ENCODE results near the gene COX6A1.

The COX6A1 gene

DNA sequence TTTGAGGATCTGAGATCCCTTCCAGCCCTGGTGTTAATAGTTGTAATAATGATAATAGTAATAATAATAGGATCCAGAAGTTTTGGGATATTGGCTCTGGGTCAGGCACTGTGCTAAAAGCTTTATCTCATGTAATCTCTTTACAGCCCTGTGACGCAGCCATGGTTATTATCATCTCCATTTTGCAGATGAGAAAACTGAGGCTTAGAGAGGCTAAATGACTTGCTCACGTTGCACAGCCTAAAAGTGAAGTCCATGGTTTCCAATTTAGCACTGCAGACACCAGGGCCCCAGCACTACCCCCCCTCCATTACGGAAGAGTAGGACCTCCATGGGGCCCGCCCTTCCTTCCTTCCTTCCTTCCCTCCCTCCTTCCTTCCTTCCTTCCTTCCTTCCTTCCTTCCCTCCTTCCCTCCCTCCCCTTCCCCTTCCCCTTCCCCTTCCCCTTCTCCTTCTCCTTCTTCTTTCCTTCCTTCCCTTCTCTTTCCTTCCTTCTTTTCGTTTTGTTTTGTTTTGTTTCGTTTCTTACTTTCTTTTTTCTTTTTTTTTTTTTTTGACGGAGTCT is 14.9 kb upstream of the COX6A1 start:
- no peak for DNase-seq (ENCODE audit: low read depth, low spot score)
- no peak overlapping the region for H3K4me3 ChIP-seq (ENCODE audit: low read depth, low read length)
- ChIA-PET CTCF (interaction anchor here (2.2 kb wide), 1 partner anchor 66 kb away, joined by 7 read pairs; no protein-coding TSS in a partner anchor), POLR2A (no interaction called here)
- no peak for TF ChIP-seq CTCF (IDR thresholded peaks at IDR 0.05; ENCODE audit: insufficient read depth, low read length, missing control alignments)

DNA sequence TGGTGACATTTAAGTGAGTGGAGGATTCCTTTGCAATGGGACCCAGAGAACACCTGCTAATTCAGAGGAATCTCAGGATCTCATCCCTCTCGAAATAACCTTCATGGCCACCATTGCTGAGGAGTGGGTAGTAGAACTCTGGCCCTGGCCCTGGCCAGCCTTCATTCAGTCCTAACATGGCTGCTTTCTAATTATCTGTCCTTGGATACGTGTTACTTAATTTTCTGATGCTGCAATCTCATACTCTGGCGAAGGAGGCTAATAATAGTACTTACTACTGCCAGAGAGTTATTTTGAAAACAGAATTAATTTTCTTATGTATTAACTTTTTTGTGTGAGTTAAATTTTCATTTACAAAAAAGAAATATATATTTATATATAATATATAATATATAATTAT is 12.1 kb upstream of the COX6A1 start:
- ChIA-PET POLR2A (no interaction called here), CTCF (no interaction called here)
- H3K4me3 ChIP-seq (ENCODE audit: low read depth, low read length): no peak overlapping the region
- DNase-seq (ENCODE audit: low read depth, low spot score): no peak
- TF ChIP-seq CTCF (IDR thresholded peaks at IDR 0.05; ENCODE audit: insufficient read depth, low read length, missing control alignments): no peak

DNA sequence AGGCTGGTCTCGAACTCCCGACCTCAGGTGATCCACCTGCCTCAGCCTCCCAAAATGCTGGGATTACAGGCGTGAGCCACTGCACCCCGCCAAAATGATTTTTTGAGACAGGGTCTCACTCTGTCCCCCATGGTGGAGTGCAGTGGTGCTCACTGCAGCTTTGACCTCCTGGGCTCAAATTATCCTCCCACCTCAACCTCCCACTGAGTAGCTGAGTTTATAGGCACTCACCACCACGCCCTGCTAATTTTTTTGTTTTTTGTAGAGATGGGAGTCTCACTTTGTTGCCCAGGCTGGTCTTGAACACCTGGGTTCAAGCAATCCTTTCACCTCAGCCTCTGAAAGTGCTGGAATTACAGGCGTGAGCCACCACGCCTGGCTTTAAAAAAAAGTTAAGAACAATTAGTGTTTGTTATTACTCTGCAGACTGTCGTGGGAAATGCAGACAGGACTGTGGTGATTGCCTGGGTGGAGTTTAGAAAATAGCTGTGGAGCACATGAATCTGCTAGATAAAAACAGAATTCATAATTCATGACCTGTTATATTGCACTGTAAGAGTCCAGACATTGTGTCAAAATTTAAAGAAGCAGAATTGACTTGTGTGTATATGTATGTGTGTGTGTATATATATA is 9.2 kb upstream of the COX6A1 start:
- ChIA-PET POLR2A (no interaction called here), CTCF (interaction anchor here (1.2 to 6.8 kb wide), 9 partner anchors 8 to 93 kb away, joined by 4 to 160 read pairs (median 19); no protein-coding TSS in a partner anchor)
- no peak for DNase-seq (ENCODE audit: low read depth, low spot score)
- no peak overlapping the region for H3K4me3 ChIP-seq (ENCODE audit: low read depth, low read length)
- no peak for TF ChIP-seq CTCF (IDR thresholded peaks at IDR 0.05; ENCODE audit: insufficient read depth, low read length, missing control alignments)

- no peak for TF ChIP-seq CTCF (IDR thresholded peaks at IDR 0.05; ENCODE audit: insufficient read depth, low read length, missing control alignments)
- CTCF ChIA-PET: interaction anchor here (0.9 to 6.8 kb wide), 15 partner anchors 9 to 106 kb away, joined by 3 to 160 read pairs (median 15); partner anchors contain the start of gene PLA2G1B
- H3K4me3 ChIP-seq (ENCODE audit: low read depth, low read length): no peak overlapping the region
- no peak for DNase-seq (ENCODE audit: low read depth, low spot score)
- POLR2A ChIA-PET: interaction anchor here (1.1 kb wide), 1 partner anchor 62 kb away, joined by 3 read pairs; no protein-coding TSS in a partner anchor
These were observed 8.5 kb upstream of the COX6A1 start for GRCh38 chr12:120429368-120429767.

- CTCF ChIA-PET: interaction anchor here (3.1 to 6.8 kb wide), 2 partner anchors 58 to 76 kb away, joined by 15 to 160 read pairs; no protein-coding TSS in a partner anchor
These were observed 5.0 kb upstream of the COX6A1 start for GRCh38 chr12:120432772-120433525.

More at GRCh38 chr12:120432772-120433525, 5.0 kb upstream of the COX6A1 start:
- TF ChIP-seq CTCF (IDR thresholded peaks at IDR 0.05; ENCODE audit: insufficient read depth, low read length, missing control alignments): no peak
- POLR2A ChIA-PET: interaction anchor here (0.9 kb wide), 1 partner anchor 42 kb away, joined by 3 read pairs; no protein-coding TSS in a partner anchor
- H3K4me3 ChIP-seq (ENCODE audit: low read depth, low read length): no peak overlapping the region
- DNase-seq (ENCODE audit: low read depth, low spot score): no peak

All from AG04449 (cell line).